Central memory CD8-positive, alpha-beta T cell (primary cell): ENCODE results near the gene IFNGR1.

Experiments
- ATAC-seq: fragments of 150-1000 bp; cut with Tn5 transposase; replicated peaks from 2 replicates; pipeline ENCODE4 v1.10.0; 2022; ENCODE audit warnings: mild to moderate bottlenecking, moderate FRiP score, moderate number of reproducible peaks; ENCODE audit not compliant: poor library complexity, severe bottlenecking; ENCODE audit errors: extremely low read depth
- DNase-seq, 2 donors: peaks; one replicate each; pipeline ENCODE4 v3.0.0; 2021; ENCODE audit warnings: low spot score in 2 of 2
- H3K27ac Mint-ChIP-seq: one replicate; pipeline ENCODE4 v1.8.0; 2022; ENCODE audit warnings: low read depth, mild to moderate bottlenecking, moderate library complexity, mixed read lengths
- H3K27me3 Mint-ChIP-seq: one replicate; pipeline ENCODE4 v1.8.0; 2022; ENCODE audit warnings: mixed read lengths
- H3K36me3 Mint-ChIP-seq: one replicate; pipeline ENCODE4 v1.8.0; 2022; ENCODE audit warnings: mild to moderate bottlenecking, moderate library complexity, mixed read lengths; ENCODE audit not compliant: insufficient read depth
- H3K4me1 Mint-ChIP-seq: one replicate; pipeline ENCODE4 v1.8.0; 2022; ENCODE audit warnings: mixed read lengths
- H3K4me3 Mint-ChIP-seq: one replicate; pipeline ENCODE4 v1.8.0; 2022; ENCODE audit warnings: mild to moderate bottlenecking, moderate library complexity, mixed read lengths
- H3K9me3 Mint-ChIP-seq: one replicate; pipeline ENCODE4 v1.8.0; 2022; ENCODE audit warnings: mixed read lengths

Gene IFNGR1

GRCh38 chr6:137201006-137201405, 18.2 kb downstream of the IFNGR1 start:
- H3K4me1 Mint-ChIP-seq, result peaks cover 26% of the 10 kb centered on the region
- H3K4me3 Mint-ChIP-seq, result no peak overlapping the region
- no peaks in the 10 kb centered on the region for H3K27me3 Mint-ChIP-seq
- ATAC-seq, result no peak
- DNase-seq, result no peak
- H3K27ac Mint-ChIP-seq, result no peak overlapping the region
- H3K9me3 Mint-ChIP-seq, result no peaks in the 10 kb centered on the region
- peaks cover 54% of the 10 kb centered on the region for H3K36me3 Mint-ChIP-seq

GRCh38 chr6:137200288-137200687, 18.9 kb downstream of the IFNGR1 start:
- Mint-ChIP-seq H3K4me3 (no peak overlapping the region), H3K4me1 (peaks cover 29% of the 10 kb centered on the region), H3K9me3 (no peaks in the 10 kb centered on the region), H3K36me3 (peaks cover 48% of the 10 kb centered on the region), H3K27me3 (no peaks in the 10 kb centered on the region), H3K27ac (no peak overlapping the region)
- ATAC-seq (no peak), DNase-seq (no peak)

- Mint-ChIP-seq H3K4me1 (peaks cover 28% of the 10 kb centered on the region), H3K36me3 (peaks cover 29% of the 10 kb centered on the region), H3K9me3 (no peaks in the 10 kb centered on the region), H3K4me3 (no peak overlapping the region), H3K27me3 (no peaks in the 10 kb centered on the region), H3K27ac (no peak overlapping the region)
- ATAC-seq (no peak), DNase-seq (no peak)
Observed at GRCh38 chr6:137197684-137198645, 21.2 kb downstream of the IFNGR1 start.

- H3K36me3 Mint-ChIP-seq, result peaks cover 12% of the 10 kb centered on the region
- peaks cover 28% of the 10 kb centered on the region for H3K4me1 Mint-ChIP-seq
- no peaks in the 10 kb centered on the region for H3K27me3 Mint-ChIP-seq
- H3K27ac Mint-ChIP-seq, result no peak overlapping the region
- no peak overlapping the region for H3K4me3 Mint-ChIP-seq
- ATAC-seq, result no peak
- no peak for DNase-seq
- no peaks in the 10 kb centered on the region for H3K9me3 Mint-ChIP-seq
Observed at GRCh38 chr6:137193256-137194070, 25.7 kb downstream of the IFNGR1 start.

GRCh38 chr6:137192821-137193220, 26.4 kb downstream of the IFNGR1 start:
- ATAC-seq, result no peak

GRCh38 chr6:137191670-137192069, 27.5 kb downstream of the IFNGR1 start:
- Mint-ChIP-seq H3K27me3 (no peaks in the 10 kb centered on the region), H3K9me3 (no peaks in the 10 kb centered on the region), H3K4me1 (peaks cover 18% of the 10 kb centered on the region), H3K4me3 (no peak overlapping the region), H3K27ac (no peak overlapping the region), H3K36me3 (peaks cover 3% of the 10 kb centered on the region)
- DNase-seq (no peak), ATAC-seq (no peak)

More at GRCh38 chr6:137192821-137193220, 26.4 kb downstream of the IFNGR1 start:
- no peaks in the 10 kb centered on the region for H3K27me3 Mint-ChIP-seq
- peaks cover 26% of the 10 kb centered on the region for H3K4me1 Mint-ChIP-seq
- H3K9me3 Mint-ChIP-seq, result no peaks in the 10 kb centered on the region
- H3K36me3 Mint-ChIP-seq, result peaks cover 6% of the 10 kb centered on the region
- DNase-seq, result no peak
- H3K4me3 Mint-ChIP-seq, result no peak overlapping the region
- no peak overlapping the region for H3K27ac Mint-ChIP-seq

- H3K27me3 Mint-ChIP-seq, result no peaks in the 10 kb centered on the region
- peaks cover 14% of the 10 kb centered on the region for H3K4me1 Mint-ChIP-seq
- H3K9me3 Mint-ChIP-seq, result no peaks in the 10 kb centered on the region
- H3K36me3 Mint-ChIP-seq, result no peaks in the 10 kb centered on the region
- H3K4me3 Mint-ChIP-seq, result no peak overlapping the region
- no peak for DNase-seq
- ATAC-seq, result no peak
- no peak overlapping the region for H3K27ac Mint-ChIP-seq
Observed at GRCh38 chr6:137191236-137191635, 27.9 kb downstream of the IFNGR1 start.

- Mint-ChIP-seq H3K4me3 (no peak overlapping the region), H3K4me1 (peaks cover 8% of the 10 kb centered on the region), H3K36me3 (no peaks in the 10 kb centered on the region), H3K27ac (no peak overlapping the region), H3K9me3 (peaks cover 4% of the 10 kb centered on the region), H3K27me3 (no peaks in the 10 kb centered on the region)
- ATAC-seq (no peak), DNase-seq (no peak)
Observed at GRCh38 chr6:137190583-137191094, 28.5 kb downstream of the IFNGR1 start.

GRCh38 chr6:137188855-137189254, 30.3 kb downstream of the IFNGR1 start:
- ATAC-seq (no peak), DNase-seq (no peak)
- Mint-ChIP-seq H3K4me3 (no peak overlapping the region), H3K27ac (no peak overlapping the region), H3K36me3 (no peaks in the 10 kb centered on the region), H3K27me3 (no peaks in the 10 kb centered on the region), H3K9me3 (peaks cover 6% of the 10 kb centered on the region), H3K4me1 (no peaks in the 10 kb centered on the region)

- H3K36me3 Mint-ChIP-seq, result no peaks in the 10 kb centered on the region
- no peaks in the 10 kb centered on the region for H3K4me1 Mint-ChIP-seq
- no peak for ATAC-seq
- no peak for DNase-seq
- H3K9me3 Mint-ChIP-seq, result peaks cover 12% of the 10 kb centered on the region
- H3K27me3 Mint-ChIP-seq, result no peaks in the 10 kb centered on the region
- H3K4me3 Mint-ChIP-seq, result no peak overlapping the region
- H3K27ac Mint-ChIP-seq, result no peak overlapping the region
Observed at GRCh38 chr6:137185290-137185689, 33.9 kb downstream of the IFNGR1 start.

GRCh38 chr6:137182654-137183073, 36.5 kb downstream of the IFNGR1 start:
- no peak for DNase-seq
- no peaks in the 10 kb centered on the region for H3K4me1 Mint-ChIP-seq
- H3K4me3 Mint-ChIP-seq, result no peak overlapping the region
- H3K27me3 Mint-ChIP-seq, result peaks cover 10% of the 10 kb centered on the region
- peaks cover 12% of the 10 kb centered on the region for H3K9me3 Mint-ChIP-seq
- ATAC-seq, result no peak
- no peaks in the 10 kb centered on the region for H3K36me3 Mint-ChIP-seq
- no peak overlapping the region for H3K27ac Mint-ChIP-seq

- Mint-ChIP-seq H3K4me1 (no peaks in the 10 kb centered on the region), H3K27me3 (peaks cover 10% of the 10 kb centered on the region), H3K4me3 (no peak overlapping the region), H3K36me3 (no peaks in the 10 kb centered on the region), H3K9me3 (peaks cover 12% of the 10 kb centered on the region), H3K27ac (no peak overlapping the region)
- ATAC-seq (no peak), DNase-seq (no peak)
Observed at GRCh38 chr6:137181891-137182653, 37.1 kb downstream of the IFNGR1 start.
